Spleen (tissue), 7 donors: ENCODE measurements around the gene APOC3.

Experiments
- POLR2A ChIP-seq, 3 donors: fragments of 450-650 bp; IDR thresholded peaks; one replicate each; pipeline ENCODE4 v1.5.1; 2017; ENCODE audit warnings: antibody characterized with exemption in 3 of 3, mild to moderate bottlenecking in 1 of 3
- POLR2AphosphoS5 ChIP-seq, 3 donors: sonication (generic); formaldehyde crosslinking; IDR thresholded peaks; one replicate each; pipeline ENCODE4 v1.5.1; 2017; ENCODE audit warnings: antibody characterized with exemption in 3 of 3
- TF ChIP-seq, protein P1 (sequence below), 11 experiments: fragments of 200-600 bp in 7 of 11; fragments of 450-650 bp in 4 of 11; sonication (generic) in 4 of 11; IDR thresholded peaks in 8 of 11; conservative IDR thresholded peaks in 3 of 11; 1 replicate in 7 of 11; 2 replicates in 4 of 11; pipeline versions ENCODE4 v1.4.0 to v1.8.0; 2016 to 2021; ENCODE audit warnings: antibody characterized with exemption in 11 of 11, inconsistent platforms in 4 of 11, mild to moderate bottlenecking in 1 of 11
- donor health status: DM: no; HTN: no; CAD: no; lungs with moderate emphysema.
- donor health status: DM: no; HTN: no; CAD: no.
- donor health status: DM: no; HTN: no; CAD: no.

DNA sequence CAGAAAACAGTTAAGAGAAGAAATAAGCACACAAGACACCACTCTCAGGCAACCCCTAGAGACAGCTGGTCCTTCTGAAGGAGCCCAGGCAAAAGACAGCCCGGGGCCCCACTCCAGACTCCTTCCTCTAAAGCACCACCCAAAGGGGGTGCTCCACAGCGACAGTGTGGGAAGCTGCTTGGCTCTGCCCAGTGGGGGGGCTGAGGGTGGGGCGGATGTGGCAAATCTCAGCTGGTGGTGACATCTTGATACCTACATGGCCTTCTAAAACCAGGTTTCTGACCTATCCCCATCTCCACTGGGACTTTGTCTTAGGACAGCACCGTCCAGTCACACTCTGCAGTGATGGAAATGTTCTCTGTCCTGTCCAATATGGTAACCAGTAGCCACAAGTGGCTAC, 17.9 kb downstream of the APOC3 start:
- TF ChIP-seq POLR2A (IDR thresholded peaks at IDR 0.05) = no peak
- TF ChIP-seq, protein P1, sequence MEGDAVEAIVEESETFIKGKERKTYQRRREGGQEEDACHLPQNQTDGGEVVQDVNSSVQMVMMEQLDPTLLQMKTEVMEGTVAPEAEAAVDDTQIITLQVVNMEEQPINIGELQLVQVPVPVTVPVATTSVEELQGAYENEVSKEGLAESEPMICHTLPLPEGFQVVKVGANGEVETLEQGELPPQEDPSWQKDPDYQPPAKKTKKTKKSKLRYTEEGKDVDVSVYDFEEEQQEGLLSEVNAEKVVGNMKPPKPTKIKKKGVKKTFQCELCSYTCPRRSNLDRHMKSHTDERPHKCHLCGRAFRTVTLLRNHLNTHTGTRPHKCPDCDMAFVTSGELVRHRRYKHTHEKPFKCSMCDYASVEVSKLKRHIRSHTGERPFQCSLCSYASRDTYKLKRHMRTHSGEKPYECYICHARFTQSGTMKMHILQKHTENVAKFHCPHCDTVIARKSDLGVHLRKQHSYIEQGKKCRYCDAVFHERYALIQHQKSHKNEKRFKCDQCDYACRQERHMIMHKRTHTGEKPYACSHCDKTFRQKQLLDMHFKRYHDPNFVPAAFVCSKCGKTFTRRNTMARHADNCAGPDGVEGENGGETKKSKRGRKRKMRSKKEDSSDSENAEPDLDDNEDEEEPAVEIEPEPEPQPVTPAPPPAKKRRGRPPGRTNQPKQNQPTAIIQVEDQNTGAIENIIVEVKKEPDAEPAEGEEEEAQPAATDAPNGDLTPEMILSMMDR (IDR thresholded peaks at IDR 0.05 in 8 of 11, conservative IDR thresholded peaks at IDR 0.05 in 3 of 11) = no peak
- TF ChIP-seq POLR2AphosphoS5 (IDR thresholded peaks at IDR 0.05) = no peak
